ENCODE measurements around the gene TRPV5.
A peak's percentile ranks its signal among the peaks of the same experiment; 100 is the strongest.

The TRPV5 gene

DNA sequence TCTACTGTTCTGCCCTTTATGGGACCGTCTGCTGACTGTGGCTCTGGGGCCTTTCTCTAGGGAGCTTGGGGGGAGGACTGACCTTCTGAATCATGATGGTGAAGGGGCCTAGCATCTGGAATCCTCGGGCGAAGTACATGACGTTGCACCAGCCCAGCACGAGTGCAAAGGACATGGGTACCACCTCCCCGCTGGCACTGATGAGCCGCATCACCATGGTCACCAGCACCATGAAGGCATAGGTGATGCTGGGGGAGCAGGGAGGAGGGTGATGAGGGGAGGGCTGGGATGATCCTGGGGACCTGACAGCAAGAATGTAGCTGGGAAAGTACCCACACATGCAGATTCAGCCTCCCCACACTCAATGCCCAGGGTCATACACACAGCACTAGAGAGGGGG is 59.1 kb downstream of the TRPV5 start:
- H3K4me3 ChIP-seq (ENCODE audit: low read depth, low read length): no peak overlapping the region
- CTCF ChIA-PET: interaction anchor here (0.6 to 1.4 kb wide), 2 partner anchors 9 to 122 kb away, joined by 3 to 6 read pairs; no protein-coding TSS in a partner anchor
- TF ChIP-seq, protein P1, sequence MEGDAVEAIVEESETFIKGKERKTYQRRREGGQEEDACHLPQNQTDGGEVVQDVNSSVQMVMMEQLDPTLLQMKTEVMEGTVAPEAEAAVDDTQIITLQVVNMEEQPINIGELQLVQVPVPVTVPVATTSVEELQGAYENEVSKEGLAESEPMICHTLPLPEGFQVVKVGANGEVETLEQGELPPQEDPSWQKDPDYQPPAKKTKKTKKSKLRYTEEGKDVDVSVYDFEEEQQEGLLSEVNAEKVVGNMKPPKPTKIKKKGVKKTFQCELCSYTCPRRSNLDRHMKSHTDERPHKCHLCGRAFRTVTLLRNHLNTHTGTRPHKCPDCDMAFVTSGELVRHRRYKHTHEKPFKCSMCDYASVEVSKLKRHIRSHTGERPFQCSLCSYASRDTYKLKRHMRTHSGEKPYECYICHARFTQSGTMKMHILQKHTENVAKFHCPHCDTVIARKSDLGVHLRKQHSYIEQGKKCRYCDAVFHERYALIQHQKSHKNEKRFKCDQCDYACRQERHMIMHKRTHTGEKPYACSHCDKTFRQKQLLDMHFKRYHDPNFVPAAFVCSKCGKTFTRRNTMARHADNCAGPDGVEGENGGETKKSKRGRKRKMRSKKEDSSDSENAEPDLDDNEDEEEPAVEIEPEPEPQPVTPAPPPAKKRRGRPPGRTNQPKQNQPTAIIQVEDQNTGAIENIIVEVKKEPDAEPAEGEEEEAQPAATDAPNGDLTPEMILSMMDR (IDR thresholded peaks at IDR 0.05; ENCODE audit: insufficient read depth, low read length, missing control alignments): no peak
- POLR2A ChIA-PET: no interaction called here
- no peak for DNase-seq (ENCODE audit: low read depth, low spot score)

DNA sequence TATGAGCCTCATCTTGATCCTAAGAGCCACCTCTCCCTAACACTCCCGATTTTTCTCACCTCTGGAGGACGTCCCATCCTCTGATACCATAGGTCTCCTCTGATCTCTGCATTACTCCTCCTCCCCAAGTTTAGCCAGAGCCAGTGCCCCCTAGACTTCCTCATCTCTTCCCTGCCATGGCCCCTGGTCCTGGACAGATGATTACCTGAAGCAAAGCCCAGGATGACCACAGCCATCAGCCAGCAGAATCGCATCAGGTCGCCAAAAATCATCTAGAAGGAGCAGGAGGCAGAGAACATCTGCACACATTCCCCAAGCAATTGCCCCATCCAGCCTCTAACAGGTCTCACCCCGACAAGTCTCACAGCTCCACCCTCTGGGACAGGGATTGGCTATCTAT is 59.7 kb downstream of the TRPV5 start:
- no peak overlapping the region for H3K4me3 ChIP-seq (ENCODE audit: low read depth, low read length)
- POLR2A ChIA-PET: no interaction called here
- CTCF ChIA-PET: interaction anchor here (2.6 to 5.7 kb wide), 3 partner anchors 8 to 341 kb away, joined by 10 to 27 read pairs (median 17); no protein-coding TSS in a partner anchor
- no peak for DNase-seq (ENCODE audit: low read depth, low spot score)
- TF ChIP-seq, protein P1 (IDR thresholded peaks at IDR 0.05; ENCODE audit: insufficient read depth, low read length, missing control alignments): no peak

DNA sequence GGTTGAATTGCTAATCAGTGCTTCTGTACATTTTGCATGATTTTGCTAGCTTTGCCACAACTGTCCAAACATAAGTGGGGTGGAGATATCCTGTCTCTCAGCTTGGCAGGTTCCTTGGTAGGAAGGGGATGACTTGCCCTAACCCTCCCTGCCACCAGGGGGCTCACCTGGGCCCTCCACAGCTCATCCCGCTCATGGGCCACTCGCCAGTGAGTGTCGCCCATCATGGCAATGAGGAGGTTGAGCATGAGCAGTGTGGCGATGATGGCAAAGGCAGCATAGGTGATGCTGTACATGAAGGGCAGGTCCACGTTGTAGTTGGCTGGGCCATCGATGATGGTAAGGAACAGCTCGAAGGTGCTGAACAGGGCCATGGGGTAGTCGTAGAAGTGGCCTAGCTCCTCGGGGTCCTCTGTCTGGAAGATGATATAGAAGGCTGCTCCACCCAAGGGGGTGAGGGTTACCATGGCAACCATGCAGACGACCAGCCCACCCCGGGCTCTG is 60.2 kb downstream of the TRPV5 start:
- no peak for DNase-seq (ENCODE audit: low read depth, low spot score)

DNA sequence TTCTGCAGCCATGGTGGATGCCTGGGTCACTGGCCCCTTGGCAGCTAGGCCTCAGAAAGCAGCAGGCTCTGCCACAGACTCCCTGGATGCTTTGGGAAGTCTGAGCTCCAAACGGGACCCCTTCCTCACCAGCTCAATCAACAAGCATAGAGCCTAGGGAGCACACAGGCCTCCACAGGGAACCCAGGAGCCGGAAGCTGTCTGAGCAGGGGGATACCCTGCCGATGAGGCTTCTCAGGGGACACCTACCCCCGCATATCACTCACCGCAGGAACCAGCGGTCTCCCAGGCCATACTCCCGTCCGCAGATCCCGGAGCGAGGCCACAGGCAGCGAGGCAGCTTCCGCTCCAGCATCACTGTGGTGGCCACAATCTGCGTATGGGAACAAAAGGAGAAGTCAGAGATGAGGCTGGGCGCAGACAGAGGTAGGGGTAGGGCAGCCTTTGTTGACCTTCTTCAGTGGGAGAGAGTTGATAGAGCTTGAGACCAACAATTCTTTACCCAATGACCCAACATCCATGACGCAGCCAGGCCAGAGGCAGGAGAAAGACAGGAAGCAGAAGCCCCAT is 61.4 kb downstream of the TRPV5 start:
- TF ChIP-seq, protein P1 (IDR thresholded peaks at IDR 0.05; ENCODE audit: insufficient read depth, low read length, missing control alignments): no peak
- ChIA-PET CTCF (interaction anchor here (1.0 to 5.7 kb wide), 5 partner anchors 9 to 342 kb away, joined by 3 to 27 read pairs (median 10); no protein-coding TSS in a partner anchor), POLR2A (no interaction called here)
- no peak for DNase-seq (ENCODE audit: low read depth, low spot score)
- no peak overlapping the region for H3K4me3 ChIP-seq (ENCODE audit: low read depth, low read length)

More for the DNA sequence above, 60.2 kb downstream of the TRPV5 start:
- TF ChIP-seq, protein P1 (IDR thresholded peaks at IDR 0.05; ENCODE audit: insufficient read depth, low read length, missing control alignments): peak; percentile 50
- ChIA-PET CTCF (interaction anchor here (1.3 to 5.7 kb wide), 4 partner anchors 8 to 341 kb away, joined by 3 to 27 read pairs (median 14); no protein-coding TSS in a partner anchor), POLR2A (no interaction called here)
- H3K4me3 ChIP-seq (ENCODE audit: low read depth, low read length): no peak overlapping the region

DNA sequence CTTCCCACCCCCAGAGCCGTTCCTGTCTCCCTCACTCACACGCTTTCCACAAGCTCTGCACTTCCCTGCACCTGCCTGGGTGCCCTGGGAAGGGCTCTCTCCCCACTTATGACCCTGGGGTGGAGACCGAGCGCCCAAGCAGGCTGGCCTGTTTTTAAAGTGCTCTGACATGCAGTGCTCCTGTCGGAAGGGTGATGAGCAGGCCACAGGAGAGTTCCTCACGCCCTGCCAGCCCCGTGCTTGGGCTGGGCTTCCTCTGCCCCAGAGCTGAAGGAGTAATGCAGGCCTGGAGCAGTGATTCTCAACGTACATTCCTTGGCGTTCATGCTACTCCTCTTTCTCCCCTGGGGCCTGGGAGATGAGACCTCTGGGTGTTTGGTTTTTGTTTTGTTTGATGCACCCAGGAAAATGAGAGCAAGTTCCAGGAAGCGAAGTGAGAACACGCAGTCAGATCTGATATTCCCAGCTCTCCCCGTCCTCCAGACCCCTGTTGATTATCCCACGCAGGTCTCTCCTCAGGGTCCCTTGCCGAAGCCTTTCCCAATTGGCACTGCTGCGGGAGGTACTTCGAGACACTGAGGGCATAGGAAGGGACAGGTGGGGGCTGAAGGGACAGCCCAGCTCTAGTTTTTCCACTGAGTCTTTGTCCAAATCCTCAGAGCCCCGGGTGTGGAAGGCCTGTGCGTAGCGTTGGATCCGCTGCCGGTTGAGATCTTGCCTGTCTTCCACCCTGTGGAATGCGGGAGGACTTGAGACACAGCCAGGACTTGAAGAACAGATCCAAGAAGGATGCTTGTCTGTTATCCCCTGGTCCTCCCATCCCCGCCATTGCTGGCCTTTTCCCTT is 62.1 kb downstream of the TRPV5 start:
- no peak for DNase-seq (ENCODE audit: low read depth, low spot score)
- ChIA-PET POLR2A (no interaction called here), CTCF (interaction anchor here (2.6 to 5.7 kb wide), 3 partner anchors 10 to 343 kb away, joined by 10 to 27 read pairs (median 17); no protein-coding TSS in a partner anchor)
- no peak overlapping the region for H3K4me3 ChIP-seq (ENCODE audit: low read depth, low read length)
- TF ChIP-seq, protein P1 (IDR thresholded peaks at IDR 0.05; ENCODE audit: insufficient read depth, low read length, missing control alignments): no peak

All from AG04449 (cell line).